Erythroblast (primary cell): ENCODE data around the gene CHTOP.

Experiments used
- GATA1 ChIP-seq: IDR thresholded peaks from 2 replicates; pipeline ENCODE4 v1.6.1; 2011; ENCODE audit warnings: low read depth, mild to moderate bottlenecking, control low read depth, low read length, moderate library complexity
- POLR2A ChIP-seq: IDR thresholded peaks from 2 replicates; pipeline ENCODE4 v1.6.1; 2011; ENCODE audit warnings: mild to moderate bottlenecking, low read length

DNA sequence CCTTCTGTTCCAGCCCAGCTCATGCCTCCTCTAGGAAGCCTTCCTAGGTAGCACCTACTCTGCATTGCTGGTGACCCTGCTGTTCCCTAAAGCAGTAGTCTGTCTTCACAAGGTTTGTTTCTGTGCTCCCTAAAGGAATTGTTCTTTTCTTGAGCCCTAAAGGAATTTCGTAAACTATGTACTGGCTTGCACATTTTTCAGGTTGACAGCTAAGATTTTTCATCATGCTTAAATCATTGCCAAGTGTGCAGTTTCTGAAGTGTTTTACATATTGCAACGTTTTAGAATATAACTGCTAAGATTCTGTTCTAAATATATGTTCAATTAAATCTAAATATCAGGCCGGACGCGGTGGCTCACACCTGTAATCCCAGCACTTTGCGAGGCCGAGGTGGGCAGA lies 34.0 kb upstream of the CHTOP start:
- TF ChIP-seq POLR2A: no peak
- TF ChIP-seq GATA1: no peak
